HG03175 (cell line): Measurements from ENCODE around the gene MMADHC.
"Not testable (repeated sequence)": the region's sequence is repeated elsewhere in the genome, so short reads cannot be mapped to it uniquely, and the experiment has no call there.

Source experiments
- ATAC-seq: cut with Tn5 transposase; IDR thresholded peaks from one replicate; pipeline ENCODE4 v1.9.1; 2021; ENCODE audit warnings: mild to moderate bottlenecking, moderate library complexity; ENCODE audit not compliant: unreplicated experiment

MMADHC gene

GRCh38 chr2:149595056-149595963, 7.7 kb upstream of the MMADHC start:
- ATAC-seq = no peak

- no peak for ATAC-seq
These were observed 6.8 kb upstream of the MMADHC start for GRCh38 chr2:149594411-149594810.

GRCh38 chr2:149587950-149588487, 444 bp upstream of the MMADHC start:
- ATAC-seq = peak; percentile 28

GRCh38 chr2:149586898-149587219, 716 bp downstream of the MMADHC start:
- ATAC-seq = no peak

GRCh38 chr2:149586063-149586462, 1.5 kb downstream of the MMADHC start:
- ATAC-seq = no peak

- no peak for ATAC-seq
These were observed 2.2 kb downstream of the MMADHC start for GRCh38 chr2:149585166-149585885.

- no peak for ATAC-seq
These were observed 7.3 kb downstream of the MMADHC start for GRCh38 chr2:149579972-149580882.

- ATAC-seq = no peak
These were observed 10.3 kb downstream of the MMADHC start for GRCh38 chr2:149577269-149577668.

GRCh38 chr2:149575752-149576151, 11.8 kb downstream of the MMADHC start:
- ATAC-seq = no peak

GRCh38 chr2:149575277-149575676, 12.3 kb downstream of the MMADHC start:
- ATAC-seq = no peak

GRCh38 chr2:149573760-149574159, 13.8 kb downstream of the MMADHC start:
- no peak for ATAC-seq

GRCh38 chr2:149572102-149572953, 15.2 kb downstream of the MMADHC start:
- ATAC-seq = no peak

GRCh38 chr2:149568138-149568537, 19.4 kb downstream of the MMADHC start:
- ATAC-seq = no peak

- ATAC-seq = no peak
These were observed 20.9 kb downstream of the MMADHC start for GRCh38 chr2:149566652-149567051.

GRCh38 chr2:149565625-149566024, 21.9 kb downstream of the MMADHC start:
- not testable (repeated sequence) for ATAC-seq

- ATAC-seq = no peak
These were observed 22.6 kb downstream of the MMADHC start for GRCh38 chr2:149564983-149565382.

- no peak for ATAC-seq
These were observed 23.5 kb downstream of the MMADHC start for GRCh38 chr2:149564097-149564496.

- peak; percentile 77 for ATAC-seq
These were observed 25.3 kb downstream of the MMADHC start for GRCh38 chr2:149562324-149562723.

- no peak for ATAC-seq
These were observed 26.2 kb downstream of the MMADHC start for GRCh38 chr2:149561309-149561926.
